Breast epithelium (tissue), 4 donors: ENCODE results near the gene SAT1. TPM values are rescaled to one million over a fixed set of nuclear protein-coding genes. Genes with fewer than 3 reads are reported as not detected.

Source experiments
- DNase-seq, 2 donors: peaks; one replicate each; pipeline ENCODE4 v3.0.0-alpha.2; 2019; ENCODE audit warnings: low spot score in 2 of 2
- H3K27ac ChIP-seq, 2 donors: fragments of 200-600 bp; sonication (generic) in 1 of 2; one replicate each; pipeline ENCODE4 v1.5.1; 2016 to 2019; ENCODE audit warnings: mild to moderate bottlenecking in 1 of 2
- H3K27me3 ChIP-seq, 2 donors: fragments of 200-600 bp; sonication (generic) in 1 of 2; one replicate each; pipeline versions ENCODE4 v1.5.1 to v1.6.0; 2017 to 2019; ENCODE audit warnings: control low read depth in 1 of 2, mild to moderate bottlenecking in 1 of 2
- H3K36me3 ChIP-seq: fragments of 200-600 bp; one replicate; pipeline ENCODE4 v1.5.1; 2019
- H3K4me1 ChIP-seq, 2 donors: fragments of 200-600 bp; sonication (generic); one replicate each; pipeline ENCODE4 v1.5.1; 2016 to 2019; ENCODE audit warnings: control low read depth in 1 of 2
- H3K4me3 ChIP-seq, 3 donors: fragments of 200-600 bp; sonication (generic); 1 replicate in 2 of 3; 2 replicates in 1 of 3; pipeline ENCODE4 v1.5.1; 2016 to 2019; ENCODE audit warnings: mild to moderate bottlenecking in 3 of 3, moderate library complexity in 2 of 3
- H3K9me3 ChIP-seq, 2 donors: fragments of 200-600 bp; sonication (generic) in 1 of 2; one replicate each; pipeline ENCODE4 v1.5.1; 2016 to 2019; ENCODE audit warnings: control low read depth in 1 of 2
- POLR2A ChIP-seq: fragments of 450-650 bp; IDR thresholded peaks from one replicate; pipeline ENCODE4 v1.6.1; 2016; ENCODE audit warnings: antibody characterized with exemption, mild to moderate bottlenecking, moderate library complexity
- POLR2AphosphoS5 ChIP-seq, 3 donors: sonication (generic); formaldehyde crosslinking; IDR thresholded peaks; one replicate each; pipeline ENCODE4 v1.6.1; 2017; ENCODE audit warnings: antibody characterized with exemption in 3 of 3
- intact Hi-C: fragments of 100-400 bp; cut with DNase I; formaldehyde crosslinking; loops from one replicate; pipeline ENCODE4 v1.15.1; 2023; ENCODE audit warnings: low total_unique reads
- total RNA-seq, 3 donors: library from RNA; depleted of rRNA; stranded (reverse); fragments of >200 nt; gene quantifications; one replicate each; pipeline ENCODE4 v1.1.0, GENCODE V29; 2016
- TF ChIP-seq, protein P1 (sequence below), 3 donors: fragments of 450-650 bp; IDR thresholded peaks; one replicate each; pipeline ENCODE4 v1.5.1; 2016 to 2017; ENCODE audit warnings: antibody characterized with exemption in 3 of 3, mild to moderate bottlenecking in 3 of 3, moderate library complexity in 3 of 3

SAT1 gene
- total RNA-seq, 3 donors from 2014 or later, result 980 to 1,359 (median 1,246) TPM

GRCh38 chrX:23813808-23814207 is 30.8 kb downstream of the SAT1 start:
- intact Hi-C loops, result no loop called here
- no peak for DNase-seq
- Histone ChIP-seq H3K4me1 (no peaks in the 10 kb centered on the region), H3K27me3 (no peaks in the 10 kb centered on the region), H3K27ac (no peak overlapping the region), H3K4me3 (no peak overlapping the region), H3K36me3 (no peaks in the 10 kb centered on the region), H3K9me3 (peaks cover 0 to 8% of the 10 kb centered on the region in 2 donors)
- TF ChIP-seq POLR2AphosphoS5 (IDR thresholded peaks at IDR 0.05) (no peak), POLR2A (no peak)
- TF ChIP-seq, protein P1, sequence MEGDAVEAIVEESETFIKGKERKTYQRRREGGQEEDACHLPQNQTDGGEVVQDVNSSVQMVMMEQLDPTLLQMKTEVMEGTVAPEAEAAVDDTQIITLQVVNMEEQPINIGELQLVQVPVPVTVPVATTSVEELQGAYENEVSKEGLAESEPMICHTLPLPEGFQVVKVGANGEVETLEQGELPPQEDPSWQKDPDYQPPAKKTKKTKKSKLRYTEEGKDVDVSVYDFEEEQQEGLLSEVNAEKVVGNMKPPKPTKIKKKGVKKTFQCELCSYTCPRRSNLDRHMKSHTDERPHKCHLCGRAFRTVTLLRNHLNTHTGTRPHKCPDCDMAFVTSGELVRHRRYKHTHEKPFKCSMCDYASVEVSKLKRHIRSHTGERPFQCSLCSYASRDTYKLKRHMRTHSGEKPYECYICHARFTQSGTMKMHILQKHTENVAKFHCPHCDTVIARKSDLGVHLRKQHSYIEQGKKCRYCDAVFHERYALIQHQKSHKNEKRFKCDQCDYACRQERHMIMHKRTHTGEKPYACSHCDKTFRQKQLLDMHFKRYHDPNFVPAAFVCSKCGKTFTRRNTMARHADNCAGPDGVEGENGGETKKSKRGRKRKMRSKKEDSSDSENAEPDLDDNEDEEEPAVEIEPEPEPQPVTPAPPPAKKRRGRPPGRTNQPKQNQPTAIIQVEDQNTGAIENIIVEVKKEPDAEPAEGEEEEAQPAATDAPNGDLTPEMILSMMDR (IDR thresholded peaks at IDR 0.05), result no peak

GRCh38 chrX:23815376-23815775 is 32.4 kb downstream of the SAT1 start:
- H3K27me3 ChIP-seq, result no peaks in the 10 kb centered on the region
- no peaks in the 10 kb centered on the region for H3K4me1 ChIP-seq
- no peak for TF ChIP-seq POLR2AphosphoS5 (IDR thresholded peaks at IDR 0.05)
- no peak for TF ChIP-seq POLR2A
- TF ChIP-seq, protein P1 (IDR thresholded peaks at IDR 0.05), result no peak
- DNase-seq, result no peak
- no peaks in the 10 kb centered on the region for H3K36me3 ChIP-seq
- no peak overlapping the region for H3K27ac ChIP-seq
- H3K9me3 ChIP-seq, result peaks cover 0 to 8% of the 10 kb centered on the region in 2 donors
- intact Hi-C loops, result no loop called here
- H3K4me3 ChIP-seq, result no peak overlapping the region

DNA sequence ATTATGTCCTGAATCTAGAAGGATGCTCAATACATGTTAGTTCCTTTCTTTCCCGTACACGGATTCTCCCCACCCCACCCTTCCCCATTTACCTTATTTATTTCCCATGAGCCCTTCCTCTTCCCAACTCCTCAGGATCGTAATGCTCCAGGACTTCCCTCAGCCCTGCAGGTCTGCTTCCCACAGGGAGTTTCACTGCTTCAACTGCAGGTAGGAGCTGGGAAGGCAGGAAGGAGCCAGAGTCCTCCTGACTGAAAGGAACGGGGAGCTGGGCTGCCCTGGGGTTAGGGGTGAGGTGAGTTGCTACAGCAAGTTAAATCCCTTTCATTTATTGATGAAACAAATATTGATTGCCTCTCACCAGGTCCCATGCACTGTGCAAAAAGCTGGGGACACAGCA is 33.2 kb downstream of the SAT1 start:
- intact Hi-C loops, result no loop called here
- Histone ChIP-seq H3K4me3 (no peak overlapping the region), H3K4me1 (no peaks in the 10 kb centered on the region), H3K27me3 (peaks cover 0 to 2% of the 10 kb centered on the region in 2 donors), H3K9me3 (peaks cover 0 to 8% of the 10 kb centered on the region in 2 donors), H3K36me3 (no peaks in the 10 kb centered on the region), H3K27ac (no peak overlapping the region)
- no peak for DNase-seq
- TF ChIP-seq, protein P1 (IDR thresholded peaks at IDR 0.05), result no peak
- TF ChIP-seq POLR2AphosphoS5 (IDR thresholded peaks at IDR 0.05) (no peak), POLR2A (no peak)

- Histone ChIP-seq H3K4me1 (no peaks in the 10 kb centered on the region), H3K27ac (no peak overlapping the region), H3K27me3 (peaks cover 0 to 11% of the 10 kb centered on the region in 2 donors), H3K36me3 (no peaks in the 10 kb centered on the region), H3K9me3 (peaks cover 0 to 8% of the 10 kb centered on the region in 2 donors), H3K4me3 (no peak overlapping the region)
- intact Hi-C loops, result no loop called here
- DNase-seq, result no peak
- TF ChIP-seq POLR2AphosphoS5 (IDR thresholded peaks at IDR 0.05) (no peak), POLR2A (no peak)
- TF ChIP-seq, protein P1 (IDR thresholded peaks at IDR 0.05), result no peak
These were observed 35.0 kb downstream of the SAT1 start for GRCh38 chrX:23817979-23818336.

- H3K9me3 ChIP-seq, result no peaks in the 10 kb centered on the region
- no peak overlapping the region for H3K27ac ChIP-seq
- no peaks in the 10 kb centered on the region for H3K36me3 ChIP-seq
- no peaks in the 10 kb centered on the region for H3K4me1 ChIP-seq
- DNase-seq, result no peak
- H3K27me3 ChIP-seq, result peaks cover 0 to 12% of the 10 kb centered on the region in 2 donors
- no peak overlapping the region for H3K4me3 ChIP-seq
- TF ChIP-seq, protein P1 (IDR thresholded peaks at IDR 0.05), result no peak
- TF ChIP-seq POLR2AphosphoS5 (IDR thresholded peaks at IDR 0.05), result no peak
- TF ChIP-seq POLR2A, result no peak
- intact Hi-C loops, result no loop called here
These were observed 36.6 kb downstream of the SAT1 start for GRCh38 chrX:23819385-23820234.
